Measurements from ENCODE around the gene CMC1. TPM values are rescaled to one million over a fixed set of nuclear protein-coding genes. Genes with fewer than 3 reads are reported as not detected.

The CMC1 gene
- total RNA-seq, 1 experiment from 2014 or later, result 16.5 TPM

DNA sequence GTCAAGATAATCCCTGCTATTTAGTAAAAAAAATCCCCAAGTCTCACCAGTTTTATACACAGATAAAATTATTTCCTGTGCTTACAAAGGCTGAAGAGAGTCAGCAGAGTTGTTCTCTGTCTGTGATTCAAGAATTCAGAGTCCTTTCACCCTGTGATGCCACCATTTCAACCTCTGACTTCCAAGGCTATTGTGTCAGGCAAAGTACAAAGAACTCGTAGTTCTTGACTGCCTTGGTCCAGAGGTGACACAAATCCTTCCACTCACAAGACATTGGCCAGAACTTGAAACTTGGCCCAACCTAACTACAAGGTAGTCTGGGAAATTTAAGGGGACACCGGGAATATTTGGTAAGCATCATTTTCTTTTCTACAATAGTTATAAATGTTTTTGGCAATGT is 34.9 kb upstream of the CMC1 start:
- TF ChIP-seq, protein P1, sequence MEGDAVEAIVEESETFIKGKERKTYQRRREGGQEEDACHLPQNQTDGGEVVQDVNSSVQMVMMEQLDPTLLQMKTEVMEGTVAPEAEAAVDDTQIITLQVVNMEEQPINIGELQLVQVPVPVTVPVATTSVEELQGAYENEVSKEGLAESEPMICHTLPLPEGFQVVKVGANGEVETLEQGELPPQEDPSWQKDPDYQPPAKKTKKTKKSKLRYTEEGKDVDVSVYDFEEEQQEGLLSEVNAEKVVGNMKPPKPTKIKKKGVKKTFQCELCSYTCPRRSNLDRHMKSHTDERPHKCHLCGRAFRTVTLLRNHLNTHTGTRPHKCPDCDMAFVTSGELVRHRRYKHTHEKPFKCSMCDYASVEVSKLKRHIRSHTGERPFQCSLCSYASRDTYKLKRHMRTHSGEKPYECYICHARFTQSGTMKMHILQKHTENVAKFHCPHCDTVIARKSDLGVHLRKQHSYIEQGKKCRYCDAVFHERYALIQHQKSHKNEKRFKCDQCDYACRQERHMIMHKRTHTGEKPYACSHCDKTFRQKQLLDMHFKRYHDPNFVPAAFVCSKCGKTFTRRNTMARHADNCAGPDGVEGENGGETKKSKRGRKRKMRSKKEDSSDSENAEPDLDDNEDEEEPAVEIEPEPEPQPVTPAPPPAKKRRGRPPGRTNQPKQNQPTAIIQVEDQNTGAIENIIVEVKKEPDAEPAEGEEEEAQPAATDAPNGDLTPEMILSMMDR (conservative IDR thresholded peaks at IDR 0.05), result no peak
- H3K4me3 Mint-ChIP-seq, result no peak overlapping the region
- Histone ChIP-seq H3K27ac (ENCODE audit: insufficient read length, low read depth, low read length) (no peak overlapping the region), H3K79me1 (ENCODE audit: insufficient read depth, low read depth, low read length, poor library complexity, severe bottlenecking) (no peaks in the 10 kb centered on the region), H2AK5ac (ENCODE audit: insufficient read length, low read length) (no peak overlapping the region), H4K20me1 (ENCODE audit: control insufficient read depth, insufficient read depth, insufficient read length) (no peaks in the 10 kb centered on the region), H3K79me2 (ENCODE audit: insufficient read depth, low read length) (no peaks in the 10 kb centered on the region), H2BK5ac (ENCODE audit: insufficient read length, low read length) (no peak overlapping the region), H3K9ac (ENCODE audit: extremely low read depth, insufficient read length, low read length) (no peak overlapping the region), H3K4ac (ENCODE audit: low read depth, low read length) (no peak overlapping the region), H2BK12ac (ENCODE audit: insufficient read length, low read depth, low read length) (no peak overlapping the region), H3T11ph (ENCODE audit: low read length) (no peak overlapping the region), H2BK15ac (ENCODE audit: low read depth, low read length) (no peak overlapping the region), H3K27me3 (ENCODE audit: insufficient read depth, low read length) (no peaks in the 10 kb centered on the region), H4K5ac (ENCODE audit: insufficient read length, low read depth, low read length) (no peak overlapping the region), H3K14ac (ENCODE audit: insufficient read depth, low read length) (no peak overlapping the region), H2BK120ac (ENCODE audit: low read depth, low read length, poor library complexity, severe bottlenecking) (no peak overlapping the region), H3K23ac (ENCODE audit: insufficient read length, low read depth, low read length) (no peak overlapping the region), H2AFZ (ENCODE audit: low read length) (no peak overlapping the region), H3K56ac (ENCODE audit: insufficient read length, low read depth, low read length) (no peak overlapping the region), H2BK20ac (ENCODE audit: low read depth, low read length, poor library complexity, severe bottlenecking) (no peak overlapping the region), H4K8ac (replicated peaks; ENCODE audit: insufficient read length, low read depth, low read length) (no peak overlapping the region), H3K18ac (ENCODE audit: insufficient read length, low read depth, low read length) (no peak overlapping the region), H3K4me2 (ENCODE audit: insufficient read depth, insufficient read length, low read length) (no peak overlapping the region), H3K4me1 (ENCODE audit: insufficient read depth, low read length) (no peaks in the 10 kb centered on the region), H3K23me2 (ENCODE audit: insufficient read length, low read depth, low read length, poor library complexity, severe bottlenecking) (no peaks in the 10 kb centered on the region), H3K9me3 (ENCODE audit: control insufficient read depth, low read depth, low read length) (no peaks in the 10 kb centered on the region), H4K91ac (ENCODE audit: insufficient read length, low read depth, low read length) (no peak overlapping the region)
- WGBS (ENCODE audit: extremely low coverage, insufficient read length, low lambda C conversion rate), result no CpG with 5 or more reads among the region's 2 CpGs
- H3K27ac Mint-ChIP-seq, result no peak overlapping the region
- H3K4me1 Mint-ChIP-seq, result peaks cover 2 to 5% of the 10 kb centered on the region in 2 experiments; a peak in 3 of 4 replicates
- DNase-seq, result no peak
- no peaks in the 10 kb centered on the region for H3K36me3 Mint-ChIP-seq (ENCODE audit: insufficient read depth in 1 of 3, low read depth in 3 of 3)
- no peaks in the 10 kb centered on the region for H3K9me3 Mint-ChIP-seq
- H3K27me3 Mint-ChIP-seq (ENCODE audit: low read depth), result no peaks in the 10 kb centered on the region

Measured in H9 (cell line).